CD4-positive, alpha-beta T cell treated with Interleukin-15 for 4 hours (primary cell): Measurements from ENCODE around the gene ATP13A1.

Source experiments
- DNase-seq: peaks from one replicate; pipeline ENCODE4 v3.0.0-alpha.2; 2020; ENCODE audit warnings: low spot score

The ATP13A1 gene

DNA sequence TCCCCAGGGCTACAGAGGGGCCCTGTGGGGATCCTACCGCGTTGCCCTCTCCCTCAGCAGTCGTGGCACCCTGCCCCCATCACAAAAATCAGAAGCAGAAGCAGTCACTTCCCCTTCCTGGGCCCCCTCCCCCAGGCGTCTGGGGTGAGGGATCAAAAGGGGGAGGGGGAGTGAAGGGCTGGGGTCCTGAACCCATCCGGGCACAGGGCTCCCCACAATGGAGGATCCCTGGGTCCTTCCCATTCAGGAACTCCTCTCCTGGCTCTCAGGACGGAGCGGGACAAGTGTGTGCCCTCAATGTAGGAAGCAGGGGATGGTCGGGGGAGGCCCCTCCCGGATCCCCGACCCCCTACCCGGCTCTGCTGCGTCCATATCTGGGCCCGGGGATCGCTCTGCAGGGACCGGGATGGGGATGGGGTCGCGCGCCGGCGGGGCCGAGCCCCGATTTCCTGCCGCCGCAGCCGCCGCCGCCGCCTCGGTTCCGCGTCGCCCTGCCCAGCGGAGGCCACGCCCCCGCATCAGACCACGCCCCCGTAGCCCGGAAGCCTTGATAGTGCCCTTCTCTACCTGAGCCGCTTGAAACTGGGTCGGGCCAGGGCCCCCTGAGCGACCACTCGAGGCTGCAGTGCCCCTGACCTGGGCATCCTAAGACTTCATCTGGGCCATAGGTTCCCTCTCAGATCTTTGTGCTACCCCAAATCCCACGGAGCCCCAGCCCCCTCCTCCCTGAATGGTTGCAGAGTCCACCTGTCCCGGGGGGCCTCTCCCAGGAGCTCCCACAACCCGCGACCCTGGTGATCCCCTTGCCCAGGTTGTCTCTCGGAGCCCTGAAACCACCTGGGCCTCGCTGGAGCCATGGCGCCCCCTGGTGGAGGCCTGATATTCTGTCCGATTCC is 20.1 kb downstream of the ATP13A1 start, which contains the start of gene GMIP:
GMIP (minus strand) TSS at position 500 of the 896 bp plus-strand sequence; CDS start at position 372, 128 bp downstream.
- DNase-seq: peak; percentile 87

DNA sequence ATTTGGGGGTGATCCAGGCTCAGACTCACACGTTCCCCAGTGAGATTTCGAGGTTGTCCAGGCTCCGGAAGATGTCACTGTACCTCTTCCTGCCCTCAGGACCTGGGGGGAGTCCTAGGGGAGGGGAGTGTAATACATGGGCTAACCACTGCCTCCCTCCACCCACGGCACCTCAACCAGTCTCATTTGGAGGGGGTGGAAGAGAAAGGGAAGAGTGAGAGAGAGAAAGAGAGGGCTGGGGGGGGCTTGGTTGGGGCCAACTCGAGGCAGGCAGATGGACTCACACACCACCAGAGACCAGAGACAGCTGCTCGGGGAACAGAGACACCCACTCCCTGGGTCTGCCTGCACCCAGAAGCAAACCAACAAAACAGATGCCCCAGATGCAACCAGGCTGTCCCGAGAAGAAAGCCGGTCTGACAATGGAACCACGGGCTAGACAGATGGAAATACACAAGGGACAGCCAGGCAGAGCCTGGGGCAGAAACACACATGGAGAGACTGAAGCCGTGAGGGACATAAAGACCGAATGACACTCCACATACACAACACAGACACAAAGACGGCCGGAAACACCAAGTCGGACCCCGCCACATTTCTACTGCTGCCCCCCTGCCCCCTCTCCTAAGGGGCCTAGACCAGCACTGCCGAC is 20.8 kb downstream of the ATP13A1 start:
- DNase-seq: peak; percentile 42

DNA sequence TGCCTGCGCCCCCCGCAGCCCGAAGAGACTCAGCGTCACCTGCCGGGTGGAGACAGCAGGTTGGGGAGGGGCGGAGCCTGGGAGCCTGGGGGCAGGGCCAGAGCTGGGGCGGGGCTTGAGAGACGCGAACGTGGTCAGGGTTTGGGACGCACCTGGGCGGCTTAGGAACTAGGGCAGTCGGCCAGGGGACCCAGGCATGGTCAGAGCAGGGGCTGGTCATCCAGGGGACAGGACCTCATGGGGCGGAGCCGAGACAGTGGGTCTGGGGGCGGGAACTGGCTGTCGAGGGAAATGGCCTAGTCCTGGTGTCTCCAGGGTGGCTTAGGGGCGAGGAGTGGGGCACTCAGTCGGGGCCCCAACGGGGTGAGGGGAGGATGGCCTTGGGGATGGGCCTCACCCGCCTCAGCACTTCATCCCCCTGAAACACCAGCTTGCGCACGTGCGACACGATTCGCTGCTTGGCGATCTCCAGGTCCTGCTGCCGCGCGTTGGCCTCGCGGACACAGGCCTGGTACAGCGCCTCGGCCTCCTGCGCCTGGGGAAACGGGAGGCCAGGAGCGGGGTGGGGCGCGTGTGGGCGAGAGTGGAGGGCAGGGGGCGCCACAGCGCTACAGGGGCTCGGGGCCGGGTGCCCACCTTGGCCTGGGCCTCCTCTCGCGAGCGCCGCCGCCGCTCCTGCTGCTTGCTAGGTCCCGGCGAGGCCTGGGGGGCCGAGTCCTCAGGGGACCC is 25.8 kb downstream of the ATP13A1 start:
- DNase-seq: no peak

DNA sequence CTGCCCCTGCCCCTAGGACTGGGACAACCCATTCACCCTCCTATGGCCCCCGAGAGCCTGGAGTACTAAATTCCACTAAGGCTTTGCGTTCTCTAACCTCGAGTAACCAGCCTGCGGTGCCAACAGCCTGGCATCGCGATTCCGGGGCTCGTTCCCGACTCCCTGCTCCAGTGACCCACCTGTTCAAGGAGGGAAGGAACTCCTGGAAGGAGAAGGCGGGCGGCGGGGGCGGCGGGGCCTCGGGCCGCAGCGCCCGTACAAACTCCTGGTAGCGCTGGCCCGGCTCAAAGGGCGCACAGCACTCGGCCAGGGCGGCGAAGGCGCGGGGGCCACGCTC is 26.3 kb downstream of the ATP13A1 start:
- DNase-seq: no peak

DNA sequence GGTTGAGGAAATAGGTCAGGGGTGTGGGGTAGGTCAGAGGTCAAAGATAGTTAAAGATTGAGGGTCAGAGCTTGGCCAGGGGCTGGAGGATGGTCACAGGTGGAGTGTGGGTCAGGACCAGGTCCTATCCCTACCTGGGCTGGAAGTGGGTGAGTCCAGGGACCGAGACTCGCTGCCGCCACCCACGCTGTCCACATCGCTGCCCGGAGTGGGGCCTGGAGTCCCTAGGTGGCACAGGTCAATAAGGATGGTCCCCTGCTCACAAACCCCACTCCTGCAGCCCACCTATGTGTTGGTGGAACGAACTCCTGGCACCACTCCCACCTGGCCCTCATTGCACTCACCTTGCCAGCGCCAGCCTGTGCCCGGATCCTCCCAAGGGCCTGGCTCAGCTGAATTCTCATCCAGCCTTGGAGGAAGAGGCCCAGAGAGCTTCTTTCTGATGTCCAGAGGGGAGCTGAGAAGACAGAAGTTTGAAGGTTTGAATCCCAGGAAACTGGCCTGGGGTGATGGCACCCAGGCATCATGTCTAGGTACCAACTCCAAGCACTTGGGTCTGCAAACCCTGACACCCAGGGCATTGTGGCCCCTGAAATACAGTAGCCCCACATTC is 26.8 kb downstream of the ATP13A1 start:
- DNase-seq: no peak

DNA sequence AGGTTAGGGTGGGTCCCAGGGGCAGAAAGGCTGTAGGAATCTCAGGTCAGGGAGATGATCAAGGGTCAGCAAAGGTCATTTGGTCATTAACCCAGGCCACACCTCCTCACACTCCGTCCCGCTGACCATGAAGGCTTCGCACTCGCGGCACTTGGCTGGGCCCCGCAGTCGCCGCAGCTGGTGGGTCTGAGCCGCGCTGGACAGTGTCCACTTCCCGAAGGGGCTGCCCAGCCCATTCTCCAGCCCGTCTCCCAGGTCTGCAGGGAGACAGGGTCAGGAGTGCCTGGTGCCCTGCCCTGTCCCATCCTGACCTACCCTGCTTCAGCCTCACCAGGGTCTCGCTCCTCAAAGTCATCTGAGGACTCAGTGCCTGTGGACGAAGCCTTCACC is 28.2 kb downstream of the ATP13A1 start:
- no peak for DNase-seq

DNA sequence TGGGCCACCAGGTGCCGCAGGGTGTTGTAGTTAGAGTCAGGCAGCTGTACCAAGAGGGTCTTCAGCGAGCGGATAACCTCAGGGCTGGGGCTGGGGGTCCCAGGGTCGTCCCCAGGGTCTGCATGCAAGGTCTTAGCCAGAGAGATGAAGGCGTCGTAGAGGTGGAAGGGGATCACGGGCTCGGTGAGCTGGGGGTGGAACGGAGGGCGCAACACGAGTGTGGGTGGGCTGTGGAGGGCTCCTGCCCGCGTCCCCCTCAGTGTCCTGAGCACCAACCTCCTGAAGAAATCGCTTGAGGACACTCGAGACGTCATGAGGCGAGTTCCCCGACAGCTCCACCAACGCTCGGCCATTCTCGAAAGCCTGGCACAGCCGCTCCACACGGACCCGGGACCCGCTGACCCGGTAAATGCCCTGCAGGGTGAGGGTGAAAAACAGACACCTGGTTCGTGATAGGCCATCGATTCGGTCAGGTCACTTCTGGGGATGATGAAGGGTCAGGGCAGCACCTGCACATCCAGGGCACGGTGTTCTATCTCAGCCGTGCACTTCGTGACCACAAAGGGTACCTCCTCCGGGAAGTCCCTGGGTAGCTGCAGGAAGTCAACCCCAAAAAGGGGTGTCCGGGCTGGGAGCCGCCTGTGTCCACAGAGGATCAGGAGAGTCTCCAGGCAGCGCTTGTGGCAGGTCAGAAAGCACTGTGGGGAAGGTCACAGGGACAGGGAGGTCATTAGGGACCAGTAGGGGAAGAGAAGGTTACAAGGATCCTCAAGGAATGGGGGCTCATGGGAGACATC is 28.8 kb downstream of the ATP13A1 start:
- DNase-seq: no peak

DNA sequence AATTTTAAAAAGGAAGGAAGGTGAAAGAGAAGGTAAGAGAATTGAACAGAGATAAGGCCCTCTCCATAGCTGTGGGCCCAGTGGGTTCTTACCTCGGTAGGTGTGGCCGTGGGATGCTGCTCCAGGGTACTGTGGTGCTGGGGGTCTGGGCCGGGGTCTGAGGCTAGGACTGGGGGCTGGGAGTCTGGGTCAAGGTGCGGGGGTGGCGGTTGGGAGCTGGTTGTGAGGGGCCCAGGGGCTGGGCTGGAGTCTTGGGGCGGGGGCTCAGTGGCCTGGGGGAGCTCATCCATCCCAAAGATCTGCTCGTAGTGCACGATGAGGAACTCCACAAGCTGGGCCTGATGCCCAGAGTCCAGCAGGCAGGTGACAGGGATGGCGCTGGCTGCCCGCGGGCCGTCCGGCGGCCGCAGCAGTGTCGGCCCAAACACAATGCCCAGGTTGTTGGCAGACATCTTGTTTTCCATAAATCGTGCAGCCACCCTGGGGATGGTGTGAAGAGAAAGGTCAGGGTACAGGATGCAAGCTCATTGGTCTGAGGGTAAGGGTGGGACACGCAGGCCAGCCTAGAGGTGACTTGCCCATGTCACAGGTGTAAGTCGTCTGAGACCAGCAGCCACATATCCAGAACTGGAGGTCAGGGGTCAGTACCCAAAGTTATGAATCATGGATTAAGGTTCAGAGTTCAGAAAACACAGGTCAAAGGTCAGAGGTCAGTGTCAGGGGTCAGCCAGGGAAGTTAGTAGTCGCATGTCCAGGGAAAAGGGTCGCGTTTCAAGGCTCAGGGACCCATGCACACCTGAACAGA is 29.6 kb downstream of the ATP13A1 start:
- no peak for DNase-seq

DNA sequence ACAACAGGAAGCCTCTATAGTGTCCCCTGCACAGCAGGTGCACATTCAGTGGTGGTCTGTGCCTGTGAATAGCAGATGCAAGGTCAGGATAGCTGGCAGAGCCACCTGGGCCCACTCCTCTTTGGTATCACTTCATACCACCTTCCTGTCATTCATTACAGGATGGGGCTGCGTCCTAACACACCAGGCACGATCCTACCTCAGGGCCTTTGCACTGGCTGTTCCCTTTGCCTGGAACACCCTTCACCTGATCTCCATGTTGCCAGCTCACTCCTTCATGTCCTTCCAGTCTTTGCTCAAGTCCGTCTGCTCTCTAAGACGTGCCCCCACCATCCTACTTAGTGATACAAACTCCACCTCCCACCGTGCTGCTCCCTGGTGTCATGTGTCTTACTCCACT is 30.8 kb downstream of the ATP13A1 start:
- no peak for DNase-seq

DNA sequence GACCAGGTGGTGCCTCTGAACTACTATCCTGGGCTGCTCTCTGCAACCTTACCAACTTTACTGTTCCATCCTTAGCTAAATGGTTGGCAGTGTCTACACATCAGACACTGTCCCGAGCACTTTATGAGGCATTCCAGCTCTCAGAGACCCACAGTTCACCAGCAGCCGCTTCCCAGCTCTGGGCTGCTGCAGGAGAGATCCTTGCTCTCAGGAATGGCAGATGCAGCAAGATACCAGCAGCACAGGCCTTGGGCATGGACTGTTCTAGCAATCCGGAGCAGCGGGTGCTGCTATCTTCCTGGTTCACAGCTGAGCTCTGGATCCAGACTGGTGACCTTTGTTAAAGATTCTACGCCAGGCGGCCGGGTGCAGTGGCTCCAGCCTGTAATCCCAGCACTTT is 32.1 kb downstream of the ATP13A1 start:
- DNase-seq: no peak

DNA sequence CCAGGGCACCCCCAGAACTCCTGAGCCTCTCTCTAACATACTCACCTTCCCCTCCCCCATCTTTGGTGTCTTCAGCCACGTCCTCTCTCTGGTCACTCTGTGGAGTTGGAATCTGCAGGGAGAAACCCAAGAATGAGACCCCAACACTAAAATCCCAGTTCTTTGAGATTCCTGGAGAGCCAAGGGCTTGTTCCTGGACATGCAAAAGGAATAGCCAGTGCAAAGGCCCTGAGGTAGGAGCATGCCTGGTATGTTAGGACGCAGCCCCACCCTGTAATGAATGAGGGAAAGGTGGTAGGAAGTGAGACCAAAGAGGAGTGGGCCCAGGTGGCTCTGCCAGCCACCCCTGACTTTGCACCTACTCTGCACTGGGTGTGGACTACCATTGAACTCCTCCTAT is 33.0 kb downstream of the ATP13A1 start:
- no peak for DNase-seq

DNA sequence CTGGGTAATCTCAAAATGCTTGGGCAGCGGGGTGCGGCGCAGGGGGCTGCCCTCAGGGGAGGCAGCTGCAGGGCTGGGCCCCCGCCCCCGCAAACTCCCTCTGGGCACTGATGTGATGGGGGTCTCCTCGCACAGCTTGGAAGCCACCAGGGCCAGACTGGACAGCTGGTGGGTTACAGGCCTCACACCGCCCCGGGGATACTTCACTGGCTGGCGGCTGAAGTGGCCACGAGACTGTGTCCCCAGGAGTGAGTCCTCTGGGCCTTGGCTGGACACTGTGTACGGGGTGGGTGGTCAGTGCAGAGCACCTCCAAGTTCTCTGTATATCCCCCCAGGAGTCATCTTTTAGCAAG is 33.4 kb downstream of the ATP13A1 start:
- no peak for DNase-seq

DNA sequence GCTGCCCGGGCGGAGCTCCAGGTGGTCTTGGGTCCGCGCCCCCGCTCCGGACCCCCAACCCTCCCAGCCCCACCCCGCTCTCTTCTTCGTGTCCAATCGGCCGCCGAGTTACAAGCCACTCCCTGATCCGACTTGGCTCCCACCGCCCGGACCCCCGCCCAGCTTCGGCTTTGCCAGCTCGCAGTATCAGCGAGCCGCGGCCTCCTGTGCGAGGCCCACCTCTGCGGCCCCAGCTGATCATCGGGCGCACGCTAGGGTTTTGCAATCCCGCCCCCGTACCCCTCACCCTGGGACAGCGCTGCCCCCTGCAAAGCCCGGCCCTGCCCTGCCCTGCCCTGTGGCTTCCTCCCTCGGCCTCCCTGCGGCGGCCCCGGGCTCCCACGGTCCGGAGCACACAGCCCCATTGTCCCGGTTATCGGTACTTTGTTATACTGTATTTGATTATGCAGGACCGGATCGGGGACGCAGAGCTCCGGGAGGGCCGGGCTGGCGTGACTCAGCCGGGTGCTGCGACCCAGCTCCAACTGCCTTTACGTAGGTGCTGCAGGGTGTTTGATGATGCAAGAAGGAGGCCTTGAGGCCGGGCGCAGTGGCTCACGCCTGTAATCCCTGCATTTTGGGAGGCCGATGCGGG is 34.9 kb downstream of the ATP13A1 start:
- DNase-seq: peak; percentile 43

DNA sequence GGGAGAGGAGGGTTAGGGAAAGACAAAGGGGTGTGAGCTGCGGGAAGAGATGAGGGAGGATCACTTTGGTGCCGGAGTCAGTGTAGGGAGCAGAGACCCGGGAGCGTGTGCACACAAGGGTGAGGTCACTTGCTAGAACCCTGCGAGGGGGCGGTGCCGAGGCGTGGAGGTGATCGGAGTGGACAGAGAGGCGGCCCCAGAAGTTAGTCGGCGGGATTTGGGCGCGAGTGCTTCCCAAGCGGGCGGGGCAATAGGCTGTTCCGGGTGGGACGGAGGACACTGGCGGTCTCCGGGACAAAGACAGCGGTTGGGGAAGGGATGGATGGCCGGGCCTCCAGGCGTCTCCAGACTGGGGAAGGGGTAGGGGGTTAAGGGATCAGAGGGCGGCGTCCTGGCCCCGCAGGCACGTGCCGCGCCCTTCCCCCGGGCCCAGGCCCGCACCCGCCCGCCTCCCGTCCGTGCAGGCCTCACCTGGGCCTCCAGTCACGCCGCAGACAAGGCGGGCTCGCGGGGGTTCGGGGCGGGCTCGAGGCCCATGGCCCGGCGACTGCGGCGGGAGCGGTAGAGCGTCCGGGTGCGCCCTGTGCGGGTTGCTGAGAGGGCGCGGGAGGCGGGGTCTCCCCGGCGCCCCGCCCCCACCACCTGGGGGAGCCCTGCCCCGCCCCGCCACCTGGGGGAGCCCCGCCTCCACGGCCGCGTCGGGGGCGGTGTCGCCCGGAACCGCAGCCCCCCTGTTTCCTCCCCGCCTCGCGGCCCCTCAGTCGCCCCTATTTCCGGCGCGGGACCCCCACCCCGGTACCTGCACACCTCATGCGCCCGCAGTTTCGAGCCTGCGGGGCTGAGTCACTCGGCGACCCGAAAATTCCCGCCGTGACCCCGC is 35.6 kb downstream of the ATP13A1 start, which contains the start of gene LPAR2:
LPAR2 (minus strand) TSS at position 600 of the 880 bp plus-strand sequence. CDS start 945 bp downstream, outside the sequence.
- DNase-seq: peak; percentile 75

DNA sequence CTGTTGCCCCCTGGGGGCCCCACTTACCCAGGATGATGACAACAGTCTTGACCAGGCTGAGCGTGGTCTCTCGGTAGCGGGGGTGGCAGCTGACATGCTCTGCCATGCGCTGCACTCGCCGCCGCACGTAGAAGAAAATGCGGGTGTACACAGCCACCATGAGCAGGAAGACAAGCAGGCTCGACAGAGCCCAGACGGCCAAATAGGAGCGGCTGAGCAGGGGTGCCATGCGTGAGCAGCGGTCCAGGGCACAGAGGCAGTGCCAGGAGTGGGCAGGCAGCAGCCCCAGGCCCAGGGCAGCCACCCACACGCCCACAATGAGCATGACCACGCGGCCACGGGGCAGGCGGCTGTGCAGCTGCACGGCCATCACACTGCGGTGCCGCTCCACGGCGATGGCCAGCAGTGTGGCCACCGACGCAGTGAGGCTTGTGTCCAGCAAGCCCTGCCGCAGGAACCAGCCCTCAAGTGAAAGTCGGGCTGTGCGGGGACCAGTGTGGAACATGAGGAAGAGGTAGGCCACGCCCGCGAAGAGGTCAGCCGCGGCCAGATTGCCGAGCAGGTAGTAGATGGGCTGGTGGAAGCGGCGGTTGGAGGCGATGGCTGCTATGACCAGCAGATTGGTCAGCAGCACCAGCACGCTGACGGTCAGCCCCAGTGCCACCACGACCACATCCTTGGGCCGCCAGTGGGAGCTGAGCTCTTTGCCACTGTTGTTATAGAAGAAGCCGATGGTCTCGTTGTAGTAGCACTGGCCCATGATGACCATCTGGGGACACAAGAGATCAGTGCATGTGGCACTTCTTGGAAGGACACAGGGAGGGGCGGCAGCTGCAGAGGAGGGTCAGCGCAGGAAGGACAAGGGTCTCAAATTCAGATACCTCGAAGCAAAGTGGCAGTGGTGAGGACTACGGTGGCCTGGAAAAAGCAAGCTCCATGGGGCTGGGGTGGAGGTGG is 36.7 kb downstream of the ATP13A1 start:
- no peak for DNase-seq

DNA sequence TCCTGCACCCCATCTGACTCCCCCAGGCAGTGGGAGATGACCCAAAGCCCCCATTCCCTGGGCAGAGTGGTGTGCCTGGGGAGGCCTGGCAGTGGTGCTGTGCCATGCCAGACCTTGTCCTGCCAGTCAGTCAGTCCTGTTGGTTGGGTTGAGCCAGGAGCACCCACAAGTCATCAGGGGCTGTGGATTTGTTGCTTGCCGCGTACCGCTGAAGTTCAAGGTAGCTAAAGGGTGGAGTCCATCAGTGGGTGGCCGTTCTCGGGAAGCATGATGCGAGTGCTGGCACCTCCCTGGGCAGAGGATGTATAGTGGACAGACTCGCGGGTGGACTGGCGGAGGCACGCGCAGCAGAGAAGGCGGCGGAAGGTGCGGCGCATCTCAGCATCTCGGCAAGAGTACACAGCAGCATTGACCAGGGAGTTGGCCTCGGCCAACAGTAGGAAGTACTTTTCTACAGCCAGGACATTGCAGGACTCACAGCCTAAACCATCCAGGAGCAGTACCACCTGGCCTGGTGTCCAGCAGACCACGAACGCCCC is 39.4 kb downstream of the ATP13A1 start:
- no peak for DNase-seq

DNA sequence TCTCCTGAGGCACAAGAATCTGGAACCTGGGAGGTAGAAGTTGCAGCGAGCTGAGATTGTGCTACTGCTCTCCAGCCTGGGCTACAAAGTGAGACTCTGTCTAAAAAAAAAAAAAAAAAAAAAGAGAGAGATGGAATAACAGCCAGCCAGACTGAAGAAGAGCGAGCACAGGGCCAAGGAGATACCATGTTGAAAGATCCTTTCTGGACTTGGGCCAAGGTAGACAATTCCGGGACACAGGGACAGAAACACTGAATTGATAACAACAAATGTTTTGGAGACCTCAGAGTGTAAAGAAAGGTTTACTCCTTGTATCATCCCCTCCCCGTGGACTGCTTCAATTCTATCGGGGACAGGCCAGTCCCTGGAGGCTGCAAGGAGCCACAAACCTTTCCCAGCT is 40.1 kb downstream of the ATP13A1 start:
- DNase-seq: no peak

DNA sequence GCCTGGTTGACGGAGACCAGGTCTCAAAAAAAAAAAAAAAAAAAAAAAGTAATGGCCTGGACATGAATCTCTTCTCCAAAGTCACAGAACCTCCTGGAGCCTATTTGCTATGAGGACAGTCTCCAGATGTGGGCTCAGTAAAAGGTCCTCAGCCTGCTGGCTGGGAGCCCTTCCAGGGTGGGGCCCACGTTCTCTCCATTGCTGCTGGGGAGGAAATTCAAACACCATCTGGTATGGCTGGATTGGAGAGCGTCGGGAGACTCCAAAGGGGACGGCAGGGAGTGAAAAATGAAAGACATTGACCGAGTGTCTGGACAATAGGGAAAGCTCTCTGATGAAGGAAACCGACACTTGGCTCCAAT is 43.6 kb downstream of the ATP13A1 start:
- DNase-seq: no peak
